OCI-LY3 (cell line): ENCODE results near the gene FOXC1.

Source experiments
- H2AFZ ChIP-seq: fragments of 200-600, 300-600 bp; shearing (Covaris generic); 2 replicates; pipeline ENCODE4 v1.6.0; 2014; ENCODE audit warnings: antibody characterized with exemption, low read depth, low read length
- H3K27ac ChIP-seq: fragments of 200-600, 300-600 bp; sonication (generic); 2 replicates; pipeline ENCODE4 v1.5.1; 2014; ENCODE audit warnings: mild to moderate bottlenecking, low read length, moderate library complexity, mixed read lengths
- H3K27me3 ChIP-seq: fragments of 200-600, 300-600 bp; sonication (generic); 2 replicates; pipeline ENCODE4 v1.6.1; 2014; ENCODE audit warnings: low read depth, low read length, mixed read lengths
- H3K36me3 ChIP-seq: fragments of 200-600, 300-600 bp; sonication (generic); replicated peaks from 2 replicates; pipeline ENCODE3; 2014; ENCODE audit warnings: low read depth, low read length, mixed read lengths
- H3K4me1 ChIP-seq: fragments of 300-600, 200-600 bp; sonication (generic); 2 replicates; pipeline ENCODE4 v1.6.1; 2014; ENCODE audit warnings: low read length, mixed read lengths
- H3K4me2 ChIP-seq: fragments of 200-600, 300-600 bp; sonication (generic); 2 replicates; pipeline ENCODE4 v1.6.1; 2014; ENCODE audit warnings: low read length, mixed read lengths
- H3K4me3 ChIP-seq: fragments of 300-600, 200-600 bp; sonication (generic); 2 replicates; pipeline ENCODE4 v1.5.1; 2014; ENCODE audit warnings: antibody characterized with exemption, mild to moderate bottlenecking, low read length, moderate library complexity
- H3K79me2 ChIP-seq: fragments of 300-600, 200-600 bp; shearing (Covaris generic); 2 replicates; pipeline ENCODE4 v1.6.1; 2014; ENCODE audit warnings: mild to moderate bottlenecking, low read length, mixed read lengths
- H3K9ac ChIP-seq: fragments of 300-600, 200-600 bp; shearing (Covaris generic); 2 replicates; pipeline ENCODE4 v1.6.0; 2014; ENCODE audit warnings: mild to moderate bottlenecking, low read length, moderate library complexity
- H3K9me3 ChIP-seq: fragments of 200-600, 300-600 bp; shearing (Covaris generic); 2 replicates; pipeline ENCODE4 v1.6.1; 2014; ENCODE audit warnings: low read length, mixed read lengths; ENCODE audit not compliant: insufficient read depth
- H4K20me1 ChIP-seq: fragments of 200-600, 300-600 bp; sonication (generic); 2 replicates; pipeline ENCODE4 v1.6.1; 2016; ENCODE audit warnings: low read length, mixed read lengths; ENCODE audit not compliant: insufficient read depth
- CTCF ChIP-seq: fragments of 200-600, 300-600 bp; sonication (generic); IDR thresholded peaks from 2 replicates; pipeline ENCODE4 v1.5.1; 2014; ENCODE audit warnings: antibody characterized with exemption, low read length, low read depth
- EZH2phosphoT487 ChIP-seq: fragments of 200-600 bp; shearing (Covaris generic); IDR thresholded peaks from 2 replicates; pipeline ENCODE4 v1.6.1; 2018; ENCODE audit warnings: antibody characterized with exemption, mixed run types, low read depth

Gene FOXC1

GRCh38 chr6:1644516-1645060 lies 34.9 kb downstream of the FOXC1 start:
- Histone ChIP-seq H3K27ac (no peak overlapping the region), H3K27me3 (no peaks in the 10 kb centered on the region), H3K9me3 (no peaks in the 10 kb centered on the region), H3K9ac (no peak overlapping the region), H3K4me2 (no peak overlapping the region), H4K20me1 (no peaks in the 10 kb centered on the region), H3K4me1 (no peaks in the 10 kb centered on the region; the same call in 1 of the 2 replicates), H3K79me2 (no peaks in the 10 kb centered on the region), H2AFZ (no peak overlapping the region), H3K4me3 (no peak overlapping the region), H3K36me3 (no peaks in the 10 kb centered on the region)
- TF ChIP-seq CTCF (no peak), EZH2phosphoT487 (no peak)

- H3K4me2 ChIP-seq: no peak overlapping the region
- H3K79me2 ChIP-seq: no peaks in the 10 kb centered on the region
- H3K27ac ChIP-seq: no peak overlapping the region
- no peaks in the 10 kb centered on the region; the same call in 1 of the 2 replicates for H3K4me1 ChIP-seq
- TF ChIP-seq EZH2phosphoT487: no peak
- no peak overlapping the region for H3K4me3 ChIP-seq
- no peaks in the 10 kb centered on the region for H3K9me3 ChIP-seq
- no peaks in the 10 kb centered on the region for H3K27me3 ChIP-seq
- no peaks in the 10 kb centered on the region for H4K20me1 ChIP-seq
- no peaks in the 10 kb centered on the region for H3K36me3 ChIP-seq
- no peak overlapping the region for H3K9ac ChIP-seq
- H2AFZ ChIP-seq: no peak overlapping the region
Measured at GRCh38 chr6:1645466-1646185, 35.9 kb downstream of the FOXC1 start.

GRCh38 chr6:1651362-1651761 lies 41.6 kb downstream of the FOXC1 start:
- no peak for TF ChIP-seq CTCF
- TF ChIP-seq EZH2phosphoT487: no peak
- peaks cover 14% of the 10 kb centered on the region for H3K4me1 ChIP-seq
- no peak overlapping the region for H2AFZ ChIP-seq
- H4K20me1 ChIP-seq: no peaks in the 10 kb centered on the region
- no peak overlapping the region for H3K27ac ChIP-seq
- H3K4me2 ChIP-seq: no peak overlapping the region
- no peaks in the 10 kb centered on the region for H3K36me3 ChIP-seq
- H3K27me3 ChIP-seq: no peaks in the 10 kb centered on the region
- H3K79me2 ChIP-seq: no peaks in the 10 kb centered on the region
- H3K4me3 ChIP-seq: no peak overlapping the region
- H3K9me3 ChIP-seq: no peaks in the 10 kb centered on the region
- no peak overlapping the region for H3K9ac ChIP-seq

GRCh38 chr6:1652842-1653241 lies 43.1 kb downstream of the FOXC1 start:
- Histone ChIP-seq H3K4me3 (no peak overlapping the region), H3K9me3 (no peaks in the 10 kb centered on the region), H3K4me2 (no peak overlapping the region), H3K27me3 (no peaks in the 10 kb centered on the region), H3K79me2 (no peaks in the 10 kb centered on the region), H3K4me1 (peaks cover 23% of the 10 kb centered on the region), H2AFZ (no peak overlapping the region), H3K27ac (no peak overlapping the region), H3K9ac (no peak overlapping the region), H4K20me1 (no peaks in the 10 kb centered on the region), H3K36me3 (no peaks in the 10 kb centered on the region)
- TF ChIP-seq CTCF (no peak), EZH2phosphoT487 (no peak)
